PC-3 (cell line): Measurements from ENCODE around the gene TMEM86B.

Experiments used
- CTCF ChIP-seq: fragments of 300-600 bp; sonication (generic); conservative IDR thresholded peaks from 2 replicates; pipeline ENCODE4 v1.5.1; 2017; ENCODE audit warnings: antibody characterized with exemption, low read depth, mild to moderate bottlenecking, low read length
- EZH2 ChIP-seq: fragments of 300-600 bp; sonication (generic); IDR thresholded peaks from one replicate; pipeline ENCODE4 v1.6.1; 2017; ENCODE audit warnings: antibody characterized with exemption, mild to moderate bottlenecking, low read length; ENCODE audit not compliant: unreplicated experiment
- EZH2phosphoT487 ChIP-seq: fragments of 300-600 bp; sonication (generic); IDR thresholded peaks from 2 replicates; pipeline ENCODE4 v1.6.1; 2018; ENCODE audit warnings: mild to moderate bottlenecking, antibody characterized with exemption, low read length, borderline replicate concordance

- TF ChIP-seq EZH2 (no peak), CTCF (no peak), EZH2phosphoT487 (no peak)
Observed at GRCh38 chr19:55223291-55224037, 5.1 kb downstream of the TMEM86B start.
